HUES48 (cell line): ENCODE measurements around the gene KRTAP5-9.
"Not testable (repeated sequence)": the region's sequence is repeated elsewhere in the genome, so short reads cannot be mapped to it uniquely, and the experiment has no call there.

ENCODE experiments used
- H3K27ac ChIP-seq: one replicate; pipeline ENCODE4 v1.7.0; 2013; ENCODE audit warnings: low read depth, low read length, inconsistent platforms
- H3K27me3 ChIP-seq: 2 replicates; pipeline ENCODE4 v1.6.1; 2013; ENCODE audit warnings: mild to moderate bottlenecking, low read length; ENCODE audit not compliant: control insufficient read depth, insufficient read depth
- H3K36me3 ChIP-seq: 2 replicates; pipeline ENCODE4 v1.6.1; 2013; ENCODE audit warnings: low read length; ENCODE audit not compliant: control insufficient read depth, insufficient read depth
- H3K4me1 ChIP-seq: 2 replicates; pipeline ENCODE4 v1.6.1; 2013; ENCODE audit warnings: mild to moderate bottlenecking, low read length; ENCODE audit not compliant: control insufficient read depth, insufficient read depth
- H3K4me3 ChIP-seq: 2 replicates; pipeline ENCODE4 v1.5.1; 2013; ENCODE audit warnings: mild to moderate bottlenecking, low read depth, low read length
- H3K9ac ChIP-seq: 2 replicates; pipeline ENCODE4 v1.6.1; 2013; ENCODE audit warnings: mild to moderate bottlenecking, low read depth, low read length, moderate library complexity
- H3K9me3 ChIP-seq: 2 replicates; pipeline ENCODE4 v1.6.1; 2013; ENCODE audit warnings: low read length; ENCODE audit not compliant: control insufficient read depth, insufficient read depth

KRTAP5-9 gene

GRCh38 chr11:71589546-71589920 lies 41.3 kb downstream of the KRTAP5-9 start:
- not testable (repeated sequence) for H3K9ac ChIP-seq, H3K27ac ChIP-seq, H3K36me3 ChIP-seq, H3K27me3 ChIP-seq, H3K9me3 ChIP-seq, H3K4me3 ChIP-seq, H3K4me1 ChIP-seq
